ENCODE measurements around the gene NEK6. TPM values are rescaled to one million over a fixed set of nuclear protein-coding genes. Genes with fewer than 3 reads are reported as not detected.

NEK6 gene
- total RNA-seq, 1 donor from 2014 or later: 18.7 TPM

DNA sequence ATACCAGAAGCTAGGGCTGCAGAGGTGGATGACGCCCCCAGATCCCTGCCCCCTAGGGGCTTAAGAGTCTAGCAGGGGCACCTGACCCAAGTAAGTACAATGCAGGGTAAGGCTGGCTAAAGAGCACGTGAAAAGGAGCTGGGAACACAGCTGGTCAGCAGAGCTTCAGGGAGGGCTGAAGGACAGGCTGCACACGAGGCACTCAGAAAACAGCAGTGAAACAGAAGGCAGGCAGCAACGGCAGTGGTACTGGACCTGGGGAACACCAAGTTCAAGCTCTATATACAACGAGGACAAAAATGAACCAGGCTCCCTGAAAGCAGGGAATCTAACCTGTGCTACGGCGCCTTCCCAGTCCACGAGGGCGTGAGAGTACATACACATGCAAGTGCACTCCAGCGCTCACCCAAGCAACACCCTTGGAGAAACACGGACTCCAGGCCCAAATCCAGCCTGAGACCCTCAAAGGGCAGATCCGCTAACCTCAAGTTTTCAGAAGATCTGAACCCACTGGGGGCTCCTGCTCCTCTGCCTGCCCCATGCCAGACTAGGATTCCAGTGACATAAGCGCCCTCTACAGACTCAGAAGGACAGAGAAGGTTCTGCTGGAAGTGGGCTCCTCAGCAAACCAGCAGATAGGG lies 100.1 kb downstream of the NEK6 start:
- DNase-seq: peak; percentile 42

DNA sequence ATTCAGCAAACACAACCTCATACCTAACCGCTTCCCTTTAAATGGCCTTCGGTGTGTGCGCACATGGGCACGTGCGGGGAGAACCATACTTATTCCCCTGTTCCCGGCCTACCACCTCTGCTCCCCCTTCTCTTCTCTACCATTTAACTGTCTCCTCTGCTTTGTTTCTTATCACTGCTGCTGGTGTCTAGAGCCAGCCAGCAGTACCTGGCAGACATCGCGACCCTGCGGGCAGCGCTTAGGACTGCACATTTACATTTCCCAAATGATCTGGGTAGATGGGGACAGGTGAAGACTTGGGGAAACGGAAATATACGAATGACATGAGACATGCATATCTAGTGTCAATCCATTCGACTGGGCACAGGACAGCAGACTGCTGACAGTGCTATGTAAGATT lies 100.9 kb downstream of the NEK6 start:
- DNase-seq: no peak

DNA sequence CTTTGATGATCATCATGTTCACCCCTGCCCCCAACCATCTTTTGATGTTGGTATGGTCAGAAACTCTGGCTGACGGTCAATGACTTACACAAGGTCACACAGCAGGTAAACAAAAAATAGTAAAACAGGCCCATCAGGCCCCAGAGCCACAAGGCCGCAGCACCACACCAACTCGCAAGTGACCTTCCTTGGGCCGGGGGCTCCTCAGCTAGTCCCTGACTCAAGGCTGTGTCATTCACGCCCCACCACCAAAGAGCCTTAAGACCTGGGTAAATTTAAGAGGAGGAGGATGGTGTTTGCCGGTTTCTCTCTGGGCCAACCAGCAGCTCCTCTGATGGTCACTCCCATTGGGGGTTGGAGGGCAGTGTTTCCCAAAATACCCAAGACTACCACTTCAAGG lies 101.7 kb downstream of the NEK6 start:
- DNase-seq: no peak

DNA sequence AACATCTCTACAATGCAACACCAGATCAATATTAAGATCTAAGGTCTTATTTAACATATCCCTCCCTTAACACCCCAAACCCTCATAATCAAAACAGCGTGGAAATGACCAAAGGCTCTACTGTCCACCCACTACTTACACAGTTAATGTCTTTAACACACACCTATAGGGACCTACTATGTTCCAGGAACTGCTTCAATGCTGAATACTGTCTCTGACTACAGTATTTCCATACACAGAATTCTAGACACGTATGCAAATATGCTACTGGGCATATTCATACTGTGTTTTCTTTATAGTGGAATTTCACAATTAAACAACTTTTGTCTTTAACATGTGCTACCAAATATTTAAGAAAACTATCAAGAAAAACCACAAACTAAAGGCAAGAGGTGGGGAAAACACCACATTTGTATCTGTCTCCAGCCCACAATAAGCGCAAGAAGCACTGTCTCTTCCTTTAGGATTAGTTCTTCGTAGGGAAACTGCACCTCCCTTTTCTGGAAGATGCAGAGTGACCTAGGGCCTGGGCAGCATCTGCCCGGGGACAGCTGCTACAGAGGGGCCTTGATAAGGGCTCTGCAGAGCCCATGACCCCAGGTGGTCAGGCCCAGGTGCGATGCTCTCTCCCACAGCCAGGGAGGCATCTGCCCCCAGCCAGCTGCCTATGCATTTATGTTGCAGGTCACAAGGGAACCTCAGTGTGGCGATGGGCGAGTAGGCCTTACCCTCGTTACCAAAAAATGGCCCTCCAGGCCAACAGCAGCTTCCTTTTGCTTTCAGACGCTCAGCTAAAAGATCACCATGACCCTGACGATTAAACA lies 102.3 kb downstream of the NEK6 start:
- no peak for DNase-seq

DNA sequence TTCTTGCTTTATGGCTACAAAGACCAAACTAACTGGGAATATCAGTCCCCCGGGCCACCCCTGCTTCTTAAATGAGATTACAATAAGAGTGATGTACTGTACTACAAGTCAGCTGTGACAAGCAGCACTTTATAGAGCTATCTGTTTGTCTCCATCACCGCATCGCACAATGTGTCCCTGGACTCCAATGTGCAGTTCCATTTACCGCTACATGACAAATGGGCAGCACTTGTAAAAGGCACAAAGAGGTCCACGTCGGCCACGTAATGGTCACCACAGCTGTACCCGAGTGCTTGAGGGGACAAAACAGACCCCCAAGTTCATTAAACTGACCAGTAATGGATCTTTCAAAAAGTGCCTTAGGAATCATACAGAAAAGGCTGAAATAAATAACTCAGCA lies 103.4 kb downstream of the NEK6 start:
- no peak for DNase-seq

DNA sequence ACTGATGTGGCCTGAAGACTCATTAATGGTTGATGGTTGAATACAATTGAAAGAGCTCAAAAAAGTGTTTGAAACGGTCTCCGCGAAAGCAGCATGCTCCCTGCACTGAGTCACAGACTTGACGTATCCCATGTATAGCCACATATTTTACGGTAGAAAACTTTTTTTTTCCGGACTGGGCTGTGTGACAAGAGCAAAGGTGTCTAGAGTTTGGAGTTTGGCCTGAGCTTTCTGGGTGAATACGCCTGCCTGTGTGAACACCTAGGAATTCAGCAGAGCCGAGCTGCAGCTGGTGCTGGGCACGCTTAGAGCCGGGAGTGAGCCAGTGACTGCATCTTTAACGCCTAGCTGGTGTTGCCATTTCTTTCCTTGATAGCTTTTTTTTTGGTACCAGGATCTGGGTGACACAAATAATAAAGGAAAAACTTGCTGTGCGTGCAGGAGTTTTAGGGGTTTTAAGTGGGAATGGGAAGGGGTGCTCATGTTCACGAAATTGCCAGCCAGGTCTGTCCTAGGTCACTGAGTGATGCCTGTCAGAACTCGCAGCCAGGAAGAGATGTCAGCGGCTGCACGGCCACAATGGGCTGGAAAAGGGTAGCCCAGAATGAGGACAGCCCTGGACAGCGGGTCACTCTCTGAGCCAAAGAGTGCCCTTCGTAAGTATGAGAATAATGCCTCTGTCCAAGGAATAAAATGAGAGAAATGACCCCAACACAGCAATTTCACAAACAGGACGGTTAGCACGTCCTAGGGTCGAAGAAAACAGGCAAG lies 105.8 kb downstream of the NEK6 start:
- no peak for DNase-seq

DNA sequence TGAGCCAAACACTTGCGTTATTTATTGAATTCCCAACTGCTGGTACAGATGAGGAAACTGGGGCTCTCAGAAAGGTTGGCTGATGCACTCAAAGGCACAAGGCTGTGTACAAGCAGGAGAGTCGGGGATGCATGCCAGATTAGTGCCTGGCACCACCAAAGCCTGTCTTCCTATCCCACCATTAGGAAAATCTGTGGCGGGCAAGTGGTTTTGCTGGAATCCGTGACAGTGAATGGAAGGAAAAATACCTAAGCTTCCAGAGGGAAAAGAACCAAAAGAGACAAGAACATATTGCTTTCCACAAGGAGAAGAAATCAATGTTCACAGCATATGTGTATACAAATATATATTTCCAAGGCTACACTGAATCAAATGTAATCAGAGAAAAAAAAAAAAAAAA lies 106.4 kb downstream of the NEK6 start:
- no peak for DNase-seq

DNA sequence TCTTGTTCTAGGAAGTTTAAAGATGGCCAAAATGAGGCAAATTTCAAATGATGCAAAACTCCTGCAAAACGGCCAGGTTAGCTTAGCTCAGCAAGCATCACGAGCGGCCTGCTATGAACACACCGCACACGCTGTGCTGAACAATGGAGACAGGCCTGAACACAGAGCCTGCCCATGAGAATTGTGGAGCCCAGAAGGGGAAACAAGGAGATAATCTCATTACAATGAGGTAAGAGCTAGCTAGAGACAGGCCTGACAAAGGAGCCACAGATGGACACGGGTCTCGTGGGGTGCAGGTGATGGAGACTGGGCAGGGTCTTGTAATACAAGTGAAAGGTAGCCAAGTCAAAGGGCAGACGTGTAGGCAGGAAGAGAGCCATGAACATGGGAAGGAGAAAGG lies 107.3 kb downstream of the NEK6 start:
- no peak for DNase-seq

DNA sequence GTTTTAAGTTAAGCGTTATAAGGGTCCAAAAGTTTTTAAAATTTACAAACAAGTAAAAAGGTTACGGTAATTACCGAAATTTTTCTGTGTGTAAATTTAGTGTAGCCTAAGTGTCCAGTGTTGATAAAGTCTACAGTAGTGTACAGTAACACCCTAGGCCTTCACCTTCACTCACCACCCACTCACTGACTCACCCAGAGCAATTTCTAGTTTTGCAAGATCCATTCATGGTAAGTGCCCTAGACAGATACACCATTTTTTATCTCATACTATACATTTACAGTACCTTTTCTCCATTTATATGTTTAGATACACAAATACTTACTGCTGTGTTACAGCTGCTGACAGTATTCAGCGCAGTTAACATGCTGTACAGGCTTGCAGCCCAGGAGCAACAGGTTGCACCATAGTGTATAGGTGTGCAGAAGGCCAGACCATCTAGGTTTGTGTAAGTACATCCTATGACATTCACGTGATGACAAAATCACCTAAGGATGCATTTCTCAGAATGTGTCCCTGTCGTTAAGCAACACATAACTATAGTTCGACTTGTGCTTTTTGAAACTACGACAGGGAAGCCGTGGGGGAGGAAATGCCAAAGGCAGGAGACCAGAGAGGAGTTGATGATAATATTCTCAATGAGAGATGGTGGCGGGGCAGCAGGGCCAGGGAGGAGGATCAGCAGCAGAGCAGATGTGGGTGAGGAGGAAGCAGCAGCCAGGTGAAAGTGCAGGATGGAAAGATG lies 108.9 kb downstream of the NEK6 start:
- no peak for DNase-seq

DNA sequence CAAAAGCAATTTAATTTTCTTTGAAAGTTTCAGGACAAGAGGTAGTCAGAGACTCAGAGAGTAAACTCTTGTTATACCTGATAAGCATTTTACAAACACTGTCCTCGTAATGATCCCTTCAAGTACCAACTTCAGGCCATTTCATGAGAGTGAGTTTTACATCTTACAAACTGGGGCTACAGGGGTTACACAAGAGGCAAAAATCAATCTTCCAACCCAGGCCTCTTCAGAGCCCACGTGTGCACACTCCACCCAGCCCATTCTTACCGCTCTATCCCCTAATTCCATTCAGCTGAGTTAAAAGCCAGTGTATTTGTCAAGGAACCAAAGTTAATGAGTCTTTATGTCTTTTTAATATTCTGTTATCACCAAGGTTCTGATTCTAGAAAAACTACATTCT lies 110.9 kb downstream of the NEK6 start:
- no peak for DNase-seq

DNA sequence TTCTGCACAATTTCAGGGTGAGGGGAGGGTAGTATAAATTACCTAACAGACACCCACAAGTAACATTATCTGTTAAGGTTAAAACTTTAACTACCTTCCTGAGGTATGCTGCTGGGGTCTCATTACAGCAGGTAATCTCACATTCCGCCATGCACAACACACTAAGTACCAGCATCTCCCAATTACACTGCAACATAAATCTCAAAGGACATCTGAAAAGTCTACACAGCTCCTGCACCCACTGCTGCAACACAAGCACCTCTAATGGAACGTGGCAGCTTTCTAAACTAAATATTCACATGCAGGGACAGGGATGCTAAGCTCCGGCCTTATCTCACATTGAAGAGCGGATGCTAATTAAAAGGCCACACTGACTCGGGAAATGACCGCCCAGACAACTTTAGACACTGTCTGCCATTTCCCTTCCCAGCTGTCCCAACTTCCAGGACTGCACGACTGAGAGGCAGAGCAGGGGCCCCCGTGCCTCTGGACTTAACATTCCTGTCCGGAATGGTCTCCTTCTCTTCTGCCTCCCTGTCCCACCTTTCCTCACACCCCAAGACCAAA lies 111.6 kb downstream of the NEK6 start:
- DNase-seq: no peak

DNA sequence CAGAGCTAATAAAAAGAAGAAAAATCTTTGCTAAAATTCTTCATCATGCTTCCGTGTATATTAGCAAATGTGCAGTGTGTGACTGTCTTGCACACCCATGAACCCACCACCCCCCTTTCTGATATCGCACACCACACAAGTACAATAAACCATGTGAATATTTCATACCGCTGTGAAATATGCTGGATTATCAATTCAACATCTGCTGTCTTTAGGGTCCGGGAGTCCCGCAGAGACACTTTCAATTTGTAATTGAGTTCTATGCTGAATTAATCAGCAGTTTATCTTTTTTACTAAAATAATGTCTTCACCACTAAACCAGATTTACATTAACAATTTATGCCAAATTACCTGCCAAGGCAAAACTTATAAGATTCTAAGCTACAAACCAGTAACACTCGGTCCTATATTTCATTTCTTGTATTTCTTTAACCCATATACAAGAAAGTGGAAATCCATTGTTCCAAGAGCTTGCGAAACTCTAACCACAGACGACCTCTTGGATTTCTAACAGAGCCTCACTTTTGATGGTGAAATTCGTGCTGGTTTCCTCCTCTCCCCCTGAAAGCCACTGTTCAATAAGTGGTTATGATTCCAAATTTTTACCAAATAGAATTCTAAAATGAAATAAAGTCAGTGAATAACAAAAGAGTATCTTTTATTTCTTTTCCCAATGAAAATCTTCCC lies 113.3 kb downstream of the NEK6 start:
- no peak for DNase-seq

DNA sequence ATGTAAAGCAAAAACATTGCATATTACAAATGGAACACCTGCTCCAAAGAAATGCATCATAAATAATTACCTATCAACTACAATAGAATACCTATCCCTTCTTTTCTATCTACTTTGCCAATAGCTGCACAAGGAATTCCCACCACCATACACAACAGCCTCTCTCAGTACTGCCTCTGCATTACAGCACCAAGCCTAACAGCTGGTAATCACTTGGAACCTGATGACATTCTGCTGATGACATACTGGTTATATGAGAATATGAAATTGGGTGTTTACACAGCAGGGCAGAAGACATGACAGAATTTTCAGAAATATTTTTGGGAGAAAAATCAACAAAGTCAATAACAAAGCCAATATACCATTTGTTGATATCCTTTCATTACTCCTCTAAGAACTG lies 114.3 kb downstream of the NEK6 start:
- DNase-seq: no peak

DNA sequence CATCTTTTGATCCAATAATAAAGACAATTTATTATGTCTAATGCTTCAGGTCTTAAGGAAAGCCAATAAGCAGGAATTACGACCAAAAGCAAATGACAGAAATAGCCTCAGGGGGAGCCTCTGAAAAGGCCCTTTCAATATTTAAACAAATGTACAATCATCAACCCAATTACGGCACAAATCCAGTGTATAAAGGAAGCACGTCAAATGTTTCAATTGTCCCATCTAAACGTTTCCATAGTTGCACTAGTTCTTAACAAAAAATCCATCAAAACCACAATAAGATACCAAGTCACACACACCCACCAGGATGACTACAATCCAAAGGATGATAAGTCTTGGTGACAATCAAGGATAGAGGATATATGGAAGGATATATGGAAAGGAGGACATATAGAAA lies 115.6 kb downstream of the NEK6 start:
- DNase-seq: no peak

DNA sequence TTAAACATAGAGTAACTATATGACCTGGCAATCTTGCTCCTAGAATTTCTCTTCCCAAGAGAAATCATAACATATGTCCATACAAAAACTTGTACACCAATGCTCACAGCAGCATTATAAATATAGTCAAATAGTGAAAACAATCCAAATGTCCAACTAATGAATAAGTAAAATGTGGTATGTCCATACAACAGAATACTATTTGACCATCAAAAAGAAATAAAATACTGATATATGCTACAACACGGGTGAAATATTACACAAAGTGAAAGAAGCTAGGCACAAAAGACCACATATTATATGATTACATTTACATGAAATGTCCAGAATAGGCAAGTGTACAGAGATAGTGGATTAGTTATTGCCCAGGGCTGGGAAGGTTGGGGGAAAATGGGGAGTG lies 116.1 kb downstream of the NEK6 start:
- DNase-seq: no peak

DNA sequence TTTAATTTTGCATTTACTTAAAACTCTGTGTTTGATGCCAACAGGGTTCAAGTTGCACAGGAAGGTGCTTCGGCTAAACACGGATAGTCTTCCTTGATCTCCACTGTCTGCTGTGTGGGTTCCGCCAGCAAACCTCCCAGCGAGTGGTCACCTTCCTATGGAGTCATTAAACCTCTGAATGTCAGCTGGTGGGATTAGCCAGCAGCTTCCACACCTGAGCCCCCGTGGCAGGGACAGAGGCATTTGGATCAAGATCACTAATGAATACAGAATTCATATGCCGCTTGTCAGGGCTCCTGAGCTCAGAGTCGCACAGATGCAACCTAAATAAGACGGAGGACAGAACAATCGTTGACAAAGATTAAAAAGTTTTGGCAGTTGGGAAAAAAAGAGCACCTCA lies 118.0 kb downstream of the NEK6 start:
- no peak for DNase-seq

DNA sequence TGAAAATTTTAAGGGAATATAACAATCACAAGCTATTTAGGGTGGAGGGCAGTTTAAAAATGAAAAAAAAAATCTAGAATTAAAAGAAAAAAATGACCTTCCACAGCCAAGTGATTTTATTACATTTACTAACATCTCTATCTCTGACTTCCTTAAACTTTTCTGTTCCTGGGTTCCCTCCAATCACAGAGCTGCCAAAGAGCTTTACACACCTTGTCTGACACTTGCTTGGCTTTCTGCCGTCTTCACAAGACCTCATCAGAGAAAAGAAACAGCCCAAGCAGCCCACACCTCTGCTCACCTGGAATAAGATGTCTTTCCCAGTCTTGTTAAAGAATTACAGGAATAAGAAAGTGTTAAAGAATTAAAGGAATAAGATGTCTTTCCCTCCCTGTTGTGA lies 118.6 kb downstream of the NEK6 start:
- DNase-seq: no peak

DNA sequence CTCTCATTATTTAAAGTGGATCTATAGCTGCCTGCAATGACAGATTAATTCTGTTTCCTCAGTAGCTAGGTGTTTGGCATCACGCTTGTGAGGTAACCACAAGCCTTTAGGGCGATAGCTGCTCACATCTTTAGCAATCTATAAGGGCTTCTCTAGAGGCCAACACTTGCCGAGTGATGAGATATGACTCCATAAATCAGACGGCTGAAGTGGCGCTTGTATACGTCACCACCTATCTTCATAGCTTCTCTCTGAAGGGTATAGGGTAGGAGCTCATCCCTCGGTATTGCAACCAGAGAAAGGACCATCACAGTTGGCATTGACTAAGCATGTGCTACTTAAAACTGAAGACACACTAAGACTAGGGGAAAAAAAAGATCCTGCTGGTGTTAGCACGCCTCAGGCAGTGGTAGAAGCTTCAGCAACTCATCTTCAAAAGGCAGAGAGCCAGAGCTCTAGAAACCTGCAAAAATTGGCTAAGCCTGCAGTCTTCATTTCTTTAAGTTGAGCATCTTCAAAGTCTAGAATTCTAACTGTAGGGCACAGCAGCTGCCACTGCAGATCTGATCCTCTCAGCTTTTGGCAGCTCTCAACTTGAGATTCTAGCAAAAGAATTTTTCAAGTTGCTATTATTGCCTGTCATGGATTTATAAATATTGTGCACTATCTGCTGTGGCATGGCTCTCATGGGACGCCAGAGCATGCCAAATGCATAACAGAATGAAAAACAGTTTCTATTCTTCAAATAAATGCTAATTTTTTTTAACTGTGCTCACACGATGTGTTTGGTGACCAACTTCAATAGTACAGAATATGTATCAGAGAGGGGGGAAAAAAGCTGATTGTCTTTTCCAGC lies 120.0 kb downstream of the NEK6 start:
- DNase-seq: no peak

DNA sequence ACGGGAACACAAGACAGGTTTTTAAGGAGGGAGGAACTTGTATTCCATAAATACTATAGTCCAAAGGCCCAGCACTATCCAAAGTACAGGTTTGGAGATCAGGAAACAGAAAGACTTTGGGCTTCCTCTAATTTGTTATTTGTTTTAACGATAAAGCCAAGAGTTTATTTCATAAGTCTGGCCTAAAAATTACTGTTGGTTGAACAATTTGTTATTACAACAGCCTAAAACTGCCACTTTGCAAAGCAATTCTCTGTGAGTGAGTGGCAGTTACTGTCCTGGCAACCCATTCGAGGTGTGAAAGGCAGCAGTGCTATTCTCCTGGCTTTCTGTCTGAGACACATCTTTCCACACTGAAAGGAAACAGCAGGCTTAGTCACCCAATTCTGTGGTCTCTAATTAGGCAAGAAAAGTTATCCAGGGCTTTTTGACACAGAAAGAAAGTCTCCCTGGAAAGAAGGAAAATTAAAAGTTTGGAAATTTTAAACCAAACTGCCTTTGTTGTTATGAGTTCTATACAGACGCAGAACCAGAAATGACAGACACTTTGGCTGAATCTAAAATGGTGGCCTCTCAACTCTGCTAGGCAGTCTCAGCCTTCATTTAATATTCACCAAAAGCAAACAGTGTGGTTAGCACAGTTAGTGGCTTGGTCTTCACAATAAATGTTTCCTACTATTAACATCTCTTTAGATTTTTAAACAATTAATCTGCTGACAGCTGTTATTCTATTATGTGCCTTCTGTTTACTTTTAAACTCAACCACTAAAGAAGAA lies 123.6 kb downstream of the NEK6 start:
- DNase-seq: peak; percentile 72

DNA sequence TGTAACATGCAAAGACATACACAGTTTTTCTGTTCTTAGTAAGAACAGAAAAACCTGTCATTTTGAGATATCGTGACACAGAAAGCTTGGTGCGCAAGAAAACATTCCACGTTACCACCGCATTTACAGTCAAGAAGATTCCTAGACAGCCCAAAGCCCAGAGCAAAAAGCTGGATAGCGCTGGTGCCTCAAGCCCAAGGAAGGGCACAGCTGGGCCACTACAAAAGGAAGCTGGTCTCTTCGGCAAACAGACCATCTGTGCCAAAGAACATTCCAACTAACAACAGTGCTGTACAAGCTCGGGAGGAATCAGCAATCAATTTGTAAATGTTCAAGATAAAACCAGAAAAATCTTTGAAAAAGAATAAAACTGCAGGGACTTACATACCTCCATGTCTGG lies 126.5 kb downstream of the NEK6 start:
- DNase-seq: no peak
